Duodenal mucosa (tissue), 2 donors: ENCODE results near the gene SEC22A.
"Not testable (repeated sequence)": the region's sequence is repeated elsewhere in the genome, so short reads cannot be mapped to it uniquely, and the experiment has no call there.

Source experiments
- H3K27ac ChIP-seq: one replicate; pipeline ENCODE4 v1.7.0; 2013; ENCODE audit warnings: low read depth, low read length
- H3K27me3 ChIP-seq, 2 donors: one replicate each; pipeline ENCODE4 v1.7.0; 2013; ENCODE audit warnings: low read length in 2 of 2, control low read depth in 1 of 2; ENCODE audit not compliant: insufficient read depth in 2 of 2, control insufficient read depth in 1 of 2
- H3K36me3 ChIP-seq, 2 donors: one replicate each; pipeline ENCODE4 v1.7.0; 2013; ENCODE audit warnings: low read length in 2 of 2, control low read depth in 1 of 2; ENCODE audit not compliant: insufficient read depth in 2 of 2, control insufficient read depth in 1 of 2
- H3K4me1 ChIP-seq, 2 donors: one replicate each; pipeline ENCODE4 v1.7.0; 2013; ENCODE audit warnings: low read length in 2 of 2, control low read depth in 1 of 2; ENCODE audit not compliant: insufficient read depth in 2 of 2, control insufficient read depth in 1 of 2
- H3K4me3 ChIP-seq, 2 donors: one replicate each; pipeline ENCODE4 v1.7.0; 2013; ENCODE audit warnings: low read length in 2 of 2, low read depth in 1 of 2
- H3K9ac ChIP-seq, 2 donors: one replicate each; pipeline ENCODE4 v1.7.0; 2013; ENCODE audit warnings: low read length in 2 of 2, low read depth in 1 of 2
- H3K9me3 ChIP-seq, 2 donors: one replicate each; pipeline ENCODE4 v1.7.0; 2013; ENCODE audit warnings: low read length in 2 of 2, control low read depth in 1 of 2; ENCODE audit not compliant: control insufficient read depth in 1 of 2

Gene SEC22A

GRCh38 chr3:123225016-123225415 is 23.3 kb downstream of the SEC22A start:
- Histone ChIP-seq H3K9ac (no peak overlapping the region), H3K36me3 (peaks cover 7 to 24% of the 10 kb centered on the region in 2 donors), H3K27ac (no peak overlapping the region), H3K9me3 (peaks cover 9 to 11% of the 10 kb centered on the region in 2 donors), H3K27me3 (no peaks in the 10 kb centered on the region), H3K4me1 (no peaks in the 10 kb centered on the region), H3K4me3 (no peak overlapping the region)

DNA sequence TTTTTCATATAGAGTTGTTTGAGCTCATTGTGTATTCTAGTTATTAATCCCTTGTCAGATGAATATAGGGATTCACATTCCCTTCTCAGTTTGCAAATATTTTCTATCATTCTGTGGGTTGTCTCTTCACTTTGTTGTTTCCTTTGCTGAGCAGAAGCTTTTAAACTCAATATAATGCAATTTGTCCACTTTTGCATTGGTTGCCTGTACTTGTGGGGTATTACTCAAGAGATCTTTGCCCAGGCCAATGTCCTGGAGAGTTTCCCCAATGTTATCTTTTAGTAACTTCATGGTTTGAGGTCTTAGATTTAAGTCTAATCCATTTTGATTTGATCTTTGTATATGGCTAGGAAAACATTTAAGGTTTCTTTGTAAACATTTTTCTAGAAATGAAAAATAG is 24.8 kb downstream of the SEC22A start:
- Histone ChIP-seq H3K36me3 (peaks cover 7 to 24% of the 10 kb centered on the region in 2 donors), H3K9me3 (peaks cover 9 to 11% of the 10 kb centered on the region in 2 donors), H3K4me3 (no peak overlapping the region), H3K27me3 (no peaks in the 10 kb centered on the region), H3K4me1 (no peaks in the 10 kb centered on the region), H3K9ac (no peak overlapping the region), H3K27ac (no peak overlapping the region)

- no peaks in the 10 kb centered on the region for H3K27me3 ChIP-seq
- H3K9ac ChIP-seq, result no peak overlapping the region
Measured at GRCh38 chr3:123229145-123229544, 27.4 kb downstream of the SEC22A start.

GRCh38 chr3:123236902-123237301 is 35.2 kb downstream of the SEC22A start:
- Histone ChIP-seq H3K9ac (no peak overlapping the region), H3K27ac (no peak overlapping the region), H3K9me3 (no peaks in the 10 kb centered on the region), H3K27me3 (no peaks in the 10 kb centered on the region), H3K4me1 (no peaks in the 10 kb centered on the region), H3K36me3 (peaks cover 0 to under 1% of the 10 kb centered on the region in 2 donors), H3K4me3 (no peak overlapping the region)

More at GRCh38 chr3:123229145-123229544, 27.4 kb downstream of the SEC22A start:
- Histone ChIP-seq H3K27ac (no peak overlapping the region), H3K4me1 (no peaks in the 10 kb centered on the region), H3K36me3 (peaks cover 7 to 21% of the 10 kb centered on the region in 2 donors), H3K4me3 (no peak overlapping the region), H3K9me3 (peaks cover 9 to 11% of the 10 kb centered on the region in 2 donors)

GRCh38 chr3:123239186-123239585 is 37.4 kb downstream of the SEC22A start:
- H3K9me3 ChIP-seq, H3K27ac ChIP-seq, H3K9ac ChIP-seq, H3K4me3 ChIP-seq, H3K4me1 ChIP-seq, H3K36me3 ChIP-seq, H3K27me3 ChIP-seq: not testable (repeated sequence)

GRCh38 chr3:123239756-123240155 is 38.0 kb downstream of the SEC22A start:
- Histone ChIP-seq H3K27ac (no peak overlapping the region), H3K4me1 (no peaks in the 10 kb centered on the region), H3K4me3 (no peak overlapping the region), H3K27me3 (no peaks in the 10 kb centered on the region), H3K9me3 (no peaks in the 10 kb centered on the region), H3K36me3 (peaks cover 0 to 4% of the 10 kb centered on the region in 2 donors), H3K9ac (no peak overlapping the region)

GRCh38 chr3:123244128-123244527 is 42.4 kb downstream of the SEC22A start:
- Histone ChIP-seq H3K4me1 (no peaks in the 10 kb centered on the region), H3K4me3 (no peak overlapping the region), H3K9ac (no peak overlapping the region), H3K27me3 (no peaks in the 10 kb centered on the region), H3K9me3 (no peaks in the 10 kb centered on the region), H3K27ac (no peak overlapping the region), H3K36me3 (peaks cover 18 to 19% of the 10 kb centered on the region in 2 donors)

DNA sequence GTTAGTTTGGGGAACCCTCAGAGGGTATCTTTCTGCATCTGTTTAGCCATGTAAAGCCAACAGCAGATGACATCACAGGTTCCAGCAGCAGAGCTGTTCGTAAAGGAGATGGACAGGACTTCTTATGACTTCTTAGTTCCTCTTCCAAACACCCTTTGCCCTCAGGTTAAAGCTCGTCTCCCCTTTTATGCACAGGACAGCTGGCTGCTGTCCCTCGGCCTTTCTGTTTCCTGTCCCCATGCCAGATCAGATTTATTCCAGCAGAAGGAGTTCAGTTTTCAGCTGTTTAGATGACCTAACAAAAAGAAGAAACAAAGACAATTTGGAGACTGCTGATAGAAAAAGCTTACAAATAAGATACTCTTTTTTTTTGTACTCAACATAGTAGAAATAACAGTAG is 45.1 kb downstream of the SEC22A start:
- Histone ChIP-seq H3K36me3 (peaks cover 17 to 23% of the 10 kb centered on the region in 2 donors), H3K9me3 (no peaks in the 10 kb centered on the region), H3K27ac (no peak overlapping the region)

GRCh38 chr3:123256256-123256655 is 54.5 kb downstream of the SEC22A start:
- H3K9me3 ChIP-seq, result no peaks in the 10 kb centered on the region
- no peak overlapping the region for H3K9ac ChIP-seq
- peaks cover 0 to 5% of the 10 kb centered on the region in 2 donors for H3K36me3 ChIP-seq
- H3K27me3 ChIP-seq, result no peaks in the 10 kb centered on the region
- H3K4me3 ChIP-seq, result no peak overlapping the region
- no peaks in the 10 kb centered on the region for H3K4me1 ChIP-seq
- no peak overlapping the region for H3K27ac ChIP-seq

More for the DNA sequence above, 45.1 kb downstream of the SEC22A start:
- no peak overlapping the region for H3K4me3 ChIP-seq
- no peaks in the 10 kb centered on the region for H3K27me3 ChIP-seq
- no peak overlapping the region for H3K9ac ChIP-seq
- H3K4me1 ChIP-seq, result no peaks in the 10 kb centered on the region

- no peak overlapping the region for H3K9ac ChIP-seq
- no peak overlapping the region for H3K27ac ChIP-seq
- H3K9me3 ChIP-seq, result no peaks in the 10 kb centered on the region
- no peaks in the 10 kb centered on the region for H3K27me3 ChIP-seq
- no peak overlapping the region for H3K4me3 ChIP-seq
- peaks cover 0 to 5% of the 10 kb centered on the region in 2 donors for H3K36me3 ChIP-seq
- no peaks in the 10 kb centered on the region for H3K4me1 ChIP-seq
Measured at GRCh38 chr3:123258359-123258758, 56.6 kb downstream of the SEC22A start.
